ENCODE data around the gene PRAMEF8.
"Not testable (repeated sequence)": the region's sequence is repeated elsewhere in the genome, so short reads cannot be mapped to it uniquely, and the experiment has no call there.

DNA sequence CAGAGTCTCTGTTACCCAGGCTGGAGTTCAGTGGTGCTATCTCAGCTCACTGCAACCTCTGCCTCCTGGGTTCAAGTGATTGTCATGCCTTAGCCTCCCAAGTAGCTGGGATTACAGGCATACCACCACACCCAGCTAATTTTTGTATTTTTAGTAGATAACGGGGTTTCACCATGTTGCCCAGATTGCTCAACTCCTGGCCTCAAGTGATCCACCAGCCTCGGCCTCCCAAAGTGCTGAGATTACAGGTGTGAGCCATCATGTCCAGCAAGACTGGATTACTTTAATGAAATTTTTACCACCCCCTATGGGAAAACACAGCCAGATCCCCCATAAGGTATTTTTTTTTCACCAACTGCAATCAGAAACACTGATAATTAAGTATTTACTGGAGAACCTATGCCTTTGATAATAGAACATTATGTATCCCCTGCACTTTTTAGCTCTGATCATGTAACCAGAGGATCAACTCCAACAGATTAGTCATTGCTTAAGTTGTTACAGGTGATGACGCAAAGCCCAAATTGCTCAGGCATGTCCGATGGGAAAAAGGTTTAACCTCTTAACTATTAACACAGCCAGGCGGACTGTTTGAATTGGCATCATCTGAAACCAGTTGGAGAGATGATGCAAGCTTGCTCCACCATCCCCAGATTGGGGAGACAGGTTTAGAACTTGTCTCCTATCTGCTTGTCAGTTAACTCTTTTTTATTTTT is 12.4 kb upstream of the PRAMEF8 start:
- not testable (repeated sequence) for TF ChIP-seq EZH2phosphoT487 (IDR thresholded peaks at IDR 0.05; ENCODE audit: insufficient read depth, low read depth); EZH2 (IDR thresholded peaks at IDR 0.05; ENCODE audit: insufficient read depth, poor library complexity, severe bottlenecking)
